Measurements from ENCODE around the gene ARL8A. TPM values are rescaled to one million over a fixed set of nuclear protein-coding genes. Genes with fewer than 3 reads are reported as not detected.

Gene ARL8A
- total and polyA plus RNA-seq, 10 of the 15 experiments (the other 5 are each of a cell fraction or from before 2014, with no cell fraction given) = 0.34 to 49.2 (median 15.4) TPM

- no peak for TF ChIP-seq REST (IDR thresholded peaks at IDR 0.05; ENCODE audit: low read depth, low read length)
- no peak for TF ChIP-seq NR2C2 (IDR thresholded peaks at IDR 0.05; ENCODE audit: borderline replicate concordance, control insufficient read depth, insufficient read length, low read depth)
- TF ChIP-seq CTCF (IDR thresholded peaks at IDR 0.05 in 2 of 3, conservative IDR thresholded peaks at IDR 0.05 in 1 of 3; ENCODE audit: control insufficient read depth in 2 of 3, extremely low read depth in 1 of 3, insufficient read depth in 1 of 3, low read depth in 3 of 3, low read length in 3 of 3) = peak; percentile 59 to 84 (median 60)
- no peak for TF ChIP-seq SREBF2 (IDR thresholded peaks at IDR 0.05; ENCODE audit: low read length)
- TF ChIP-seq TCF3 (IDR thresholded peaks at IDR 0.05; ENCODE audit: borderline replicate concordance, insufficient read depth, low read depth, low read length) = no peak
- no peak for TF ChIP-seq RB1 (IDR thresholded peaks at IDR 0.05; ENCODE audit: borderline replicate concordance)
- TF ChIP-seq PAX8 (IDR thresholded peaks at IDR 0.05) = no peak
- TF ChIP-seq SMC3 (IDR thresholded peaks at IDR 0.05; ENCODE audit: borderline replicate concordance, low read length) = peak; percentile 36; the same call in 1 of the 2 replicates
- TF ChIP-seq ELK1 (IDR thresholded peaks at IDR 0.05; ENCODE audit: low read depth, low read length) = no peak
- no peak for TF ChIP-seq RELA (IDR thresholded peaks at IDR 0.05; ENCODE audit: borderline replicate concordance, partially characterized antibody)
- TF ChIP-seq RAD21 (IDR thresholded peaks at IDR 0.05; ENCODE audit: insufficient read depth, low read depth, low read length) = peak; percentile 43
- no peak for TF ChIP-seq SIX5 (IDR thresholded peaks at IDR 0.05; ENCODE audit: low read depth, low read length, severe bottlenecking)
- no peak for TF ChIP-seq ZBED1 (IDR thresholded peaks at IDR 0.05; ENCODE audit: borderline replicate concordance)
- TF ChIP-seq GATAD2B (conservative IDR thresholded peaks at IDR 0.05; ENCODE audit: low read depth) = no peak
- TF ChIP-seq RFX5 (IDR thresholded peaks at IDR 0.05; ENCODE audit: low read depth, low read length) = no peak
- no peak for TF ChIP-seq MLLT1 (IDR thresholded peaks at IDR 0.05)
Measured at GRCh38 chr1:202189001-202189790, 44.7 kb upstream of the ARL8A start (continued).

Measured in GM12878 (cell line).